ENCODE results near the gene SYDE2.
"Not testable (repeated sequence)": the region's sequence is repeated elsewhere in the genome, so short reads cannot be mapped to it uniquely, and the experiment has no call there.

SYDE2 gene

DNA sequence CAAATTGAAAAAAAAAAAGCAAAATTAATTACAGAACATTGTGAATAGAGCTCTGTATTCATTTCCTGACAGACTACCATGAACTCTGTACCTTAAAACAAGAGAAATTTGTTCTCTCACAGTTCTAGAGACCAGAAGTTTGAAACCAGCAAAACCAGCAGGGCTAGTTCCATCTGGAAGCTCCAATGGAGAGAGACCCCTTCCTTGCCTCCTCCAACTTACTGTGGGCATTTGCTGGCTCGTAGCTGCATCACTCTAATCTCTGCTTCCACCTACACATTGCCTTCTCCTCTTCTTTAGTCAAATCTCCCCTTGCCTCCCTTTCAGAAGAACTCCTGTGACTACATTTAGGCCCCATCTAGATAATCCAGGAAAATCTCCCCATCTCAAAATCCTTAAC lies 56.5 kb downstream of the SYDE2 start:
- H3K4me3 ChIP-seq (ENCODE audit: low read depth, low read length): no peak overlapping the region
- TF ChIP-seq, protein P1, sequence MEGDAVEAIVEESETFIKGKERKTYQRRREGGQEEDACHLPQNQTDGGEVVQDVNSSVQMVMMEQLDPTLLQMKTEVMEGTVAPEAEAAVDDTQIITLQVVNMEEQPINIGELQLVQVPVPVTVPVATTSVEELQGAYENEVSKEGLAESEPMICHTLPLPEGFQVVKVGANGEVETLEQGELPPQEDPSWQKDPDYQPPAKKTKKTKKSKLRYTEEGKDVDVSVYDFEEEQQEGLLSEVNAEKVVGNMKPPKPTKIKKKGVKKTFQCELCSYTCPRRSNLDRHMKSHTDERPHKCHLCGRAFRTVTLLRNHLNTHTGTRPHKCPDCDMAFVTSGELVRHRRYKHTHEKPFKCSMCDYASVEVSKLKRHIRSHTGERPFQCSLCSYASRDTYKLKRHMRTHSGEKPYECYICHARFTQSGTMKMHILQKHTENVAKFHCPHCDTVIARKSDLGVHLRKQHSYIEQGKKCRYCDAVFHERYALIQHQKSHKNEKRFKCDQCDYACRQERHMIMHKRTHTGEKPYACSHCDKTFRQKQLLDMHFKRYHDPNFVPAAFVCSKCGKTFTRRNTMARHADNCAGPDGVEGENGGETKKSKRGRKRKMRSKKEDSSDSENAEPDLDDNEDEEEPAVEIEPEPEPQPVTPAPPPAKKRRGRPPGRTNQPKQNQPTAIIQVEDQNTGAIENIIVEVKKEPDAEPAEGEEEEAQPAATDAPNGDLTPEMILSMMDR (IDR thresholded peaks at IDR 0.05; ENCODE audit: low read depth, low read length, missing control alignments): no peak
- in situ Hi-C loops (cut with HindIII; ENCODE audit: low sequenced_read_pairs): no loop called here
- DNase-seq (ENCODE audit: low read depth): no peak

DNA sequence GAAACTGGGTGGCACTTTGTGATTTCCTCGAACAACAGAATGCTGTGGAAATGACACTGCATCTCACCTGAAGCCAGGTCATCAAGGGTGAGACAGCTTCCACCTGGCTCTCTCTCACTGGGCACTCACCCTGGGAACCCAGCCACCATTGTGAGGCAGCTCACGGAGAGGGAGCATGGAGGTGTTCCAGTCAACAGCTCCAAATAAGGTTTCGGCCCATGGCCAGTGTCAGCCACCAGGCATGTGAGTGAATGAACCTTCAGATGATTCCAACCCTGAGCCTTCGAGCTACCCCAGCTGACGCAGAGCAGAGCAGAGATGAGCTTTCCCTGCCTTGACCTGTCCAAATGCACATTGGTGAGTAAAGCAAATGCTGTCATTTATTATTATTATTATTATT lies 58.1 kb downstream of the SYDE2 start:
- H3K4me3 ChIP-seq (ENCODE audit: low read depth, low read length): no peak overlapping the region
- TF ChIP-seq, protein P1 (IDR thresholded peaks at IDR 0.05; ENCODE audit: low read depth, low read length, missing control alignments): no peak
- no peak for DNase-seq (ENCODE audit: low read depth)
- in situ Hi-C loops (cut with HindIII; ENCODE audit: low sequenced_read_pairs): no loop called here

DNA sequence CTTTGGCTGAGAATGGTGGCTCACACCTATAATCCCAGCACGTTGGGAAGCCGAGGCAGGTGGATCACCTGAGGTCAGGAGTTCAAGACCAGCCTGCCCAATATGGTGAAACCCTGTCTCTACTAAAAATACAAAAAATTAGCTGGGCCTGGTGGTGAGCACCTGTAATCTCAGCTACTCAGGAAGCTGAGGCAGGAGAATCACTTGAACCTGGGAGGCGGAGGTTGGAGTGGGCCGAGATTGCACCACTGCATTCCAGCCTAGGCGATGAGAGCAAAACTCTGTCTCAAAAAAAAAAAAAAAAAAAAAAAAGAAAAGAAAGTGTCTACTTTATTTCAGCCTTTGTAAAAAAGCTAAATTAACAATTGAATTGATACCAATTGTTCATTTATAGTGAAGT lies 62.4 kb downstream of the SYDE2 start:
- in situ Hi-C loops (cut with HindIII; ENCODE audit: low sequenced_read_pairs): loop anchor here (5.0 kb wide), 1 partner anchor 99 kb away; no protein-coding TSS in a partner anchor

DNA sequence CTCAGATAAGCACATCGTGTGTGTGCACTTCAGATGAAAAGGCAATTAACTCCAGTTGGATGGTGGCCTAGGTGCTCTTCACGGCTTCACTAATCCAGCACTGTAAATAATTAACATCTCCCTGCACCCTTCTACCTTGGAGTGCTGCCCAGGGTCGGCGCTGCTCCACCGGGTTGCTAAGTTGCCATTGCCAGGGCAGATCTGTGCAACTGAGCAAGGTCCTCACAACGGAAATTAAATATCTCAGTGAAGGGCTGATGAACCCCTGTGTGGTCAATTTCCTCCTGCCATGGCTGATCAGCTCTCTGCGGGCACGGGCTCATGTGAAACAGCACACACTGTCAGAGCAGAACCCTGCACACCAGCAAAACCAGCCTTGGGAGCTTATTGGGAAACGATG lies 63.2 kb downstream of the SYDE2 start:
- TF ChIP-seq, protein P1 (IDR thresholded peaks at IDR 0.05; ENCODE audit: low read depth, low read length, missing control alignments): no peak
- no peak overlapping the region for H3K4me3 ChIP-seq (ENCODE audit: low read depth, low read length)
- DNase-seq (ENCODE audit: low read depth): no peak
- in situ Hi-C loops (cut with HindIII; ENCODE audit: low sequenced_read_pairs): loop anchor here (5.0 kb wide), 1 partner anchor 100 kb away; no protein-coding TSS in a partner anchor

More for the DNA sequence above, 62.4 kb downstream of the SYDE2 start:
- DNase-seq (ENCODE audit: low read depth); H3K4me3 ChIP-seq (ENCODE audit: low read depth, low read length): not testable (repeated sequence)

DNA sequence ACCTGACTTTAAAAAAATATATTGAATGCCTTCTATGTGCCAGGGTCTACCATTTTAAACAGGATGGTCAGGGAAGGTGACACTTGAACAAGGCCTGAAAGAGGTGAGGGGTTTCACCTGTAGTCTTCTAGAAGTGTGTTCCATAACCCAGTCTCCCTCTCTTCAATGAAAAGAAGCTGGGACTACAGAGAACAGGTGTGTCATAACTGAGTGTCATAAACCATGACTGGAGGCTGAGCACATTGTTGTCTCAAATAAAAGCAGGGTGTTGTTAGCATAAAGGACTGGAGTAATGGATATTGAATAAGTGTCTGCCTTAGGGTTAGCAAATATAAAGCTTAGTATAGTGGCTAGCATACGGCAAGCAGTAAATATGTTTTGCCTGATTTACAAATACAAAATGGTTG lies 65.4 kb downstream of the SYDE2 start:
- H3K4me3 ChIP-seq (ENCODE audit: low read depth, low read length): no peak overlapping the region
- in situ Hi-C loops (cut with HindIII; ENCODE audit: low sequenced_read_pairs): loop anchor here (5.0 kb wide), 1 partner anchor 102 kb away; no protein-coding TSS in a partner anchor
- DNase-seq (ENCODE audit: low read depth): no peak
- TF ChIP-seq, protein P1 (IDR thresholded peaks at IDR 0.05; ENCODE audit: low read depth, low read length, missing control alignments): no peak

DNA sequence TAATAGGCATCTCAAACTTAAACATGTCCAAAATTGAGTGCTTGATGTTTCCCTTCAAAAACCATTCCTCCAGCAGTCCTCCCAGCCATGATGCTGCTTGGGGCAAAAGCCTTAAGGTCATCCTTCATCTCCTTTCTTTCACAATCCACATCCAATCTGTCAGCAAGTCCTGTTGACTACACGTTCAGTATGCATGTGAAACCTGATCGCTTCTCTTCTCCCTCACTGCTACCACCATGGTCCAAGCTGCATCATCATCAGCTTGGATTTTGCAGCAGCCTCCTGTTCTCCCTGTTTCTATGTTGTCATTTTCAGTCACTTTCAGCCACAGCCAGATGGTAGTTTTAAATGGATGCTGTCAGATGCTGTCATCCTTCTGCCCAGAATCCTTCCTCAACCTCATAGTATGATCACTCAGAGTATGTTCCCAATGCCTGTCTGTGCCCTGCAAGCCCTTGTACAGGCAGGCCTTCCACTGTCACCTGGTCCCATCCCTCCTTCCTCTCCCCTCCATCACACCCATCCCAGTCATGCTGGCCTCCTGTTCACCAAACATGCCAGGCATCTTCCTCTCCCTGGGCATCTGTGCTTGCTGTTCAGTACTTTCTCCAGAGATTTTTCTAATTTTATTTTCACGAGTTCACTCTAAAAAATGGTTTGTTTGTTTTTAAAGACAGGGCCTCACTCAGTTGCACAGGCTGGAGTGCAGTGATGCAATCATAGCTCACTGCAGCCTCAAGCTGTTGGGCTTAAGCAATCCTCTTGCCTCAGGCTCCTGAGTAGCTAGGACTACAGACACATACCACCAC lies 66.0 kb downstream of the SYDE2 start:
- TF ChIP-seq, protein P1 (IDR thresholded peaks at IDR 0.05; ENCODE audit: low read depth, low read length, missing control alignments): no peak
- DNase-seq (ENCODE audit: low read depth): no peak
- no peak overlapping the region for H3K4me3 ChIP-seq (ENCODE audit: low read depth, low read length)
- in situ Hi-C loops (cut with HindIII; ENCODE audit: low sequenced_read_pairs): loop anchor here (5.0 kb wide), 1 partner anchor 103 kb away; no protein-coding TSS in a partner anchor

- TF ChIP-seq, protein P1 (IDR thresholded peaks at IDR 0.05; ENCODE audit: low read depth, low read length, missing control alignments): no peak
- no peak overlapping the region for H3K4me3 ChIP-seq (ENCODE audit: low read depth, low read length)
- in situ Hi-C loops (cut with HindIII; ENCODE audit: low sequenced_read_pairs): no loop called here
- no peak for DNase-seq (ENCODE audit: low read depth)
These were observed 67.2 kb downstream of the SYDE2 start for GRCh38 chr1:85133565-85134159.

Data from astrocyte of the cerebellum (primary cell).